Measurements from ENCODE around the gene PLCB4. TPM values are rescaled to one million over a fixed set of nuclear protein-coding genes. Genes with fewer than 3 reads are reported as not detected.

Gene PLCB4
- polyA plus RNA-seq, 1 experiment: 8.8 TPM

GRCh38 chr20:9424551-9424950 is 355.7 kb downstream of the PLCB4 start:
- no peak for DNase-seq (ENCODE audit: low read depth)
- POLR2A ChIA-PET: no interaction called here
- no peak for TF ChIP-seq CTCF (IDR thresholded peaks at IDR 0.05; ENCODE audit: insufficient read depth, low read depth, low read length)
- H3K36me3 ChIP-seq (ENCODE audit: control insufficient read depth, insufficient read depth, low read length): 0 out of 2 replicates have a peak, but pooled peaks cover 1% of the 10 kb centered on the region
- H3K27me3 ChIP-seq (ENCODE audit: control insufficient read depth, insufficient read depth, low read length): no peaks in the 10 kb centered on the region
- CTCF ChIA-PET: no interaction called here
- no peak overlapping the region for H3K4me3 ChIP-seq (ENCODE audit: low read depth, low read length)

- Histone ChIP-seq H3K4me3 (ENCODE audit: low read depth, low read length) (no peak overlapping the region), H3K27me3 (ENCODE audit: control insufficient read depth, insufficient read depth, low read length) (no peaks in the 10 kb centered on the region), H3K36me3 (ENCODE audit: control insufficient read depth, insufficient read depth, low read length) (0 out of 2 replicates have a peak, but pooled peaks cover 1% of the 10 kb centered on the region)
- POLR2A ChIA-PET: no interaction called here
- CTCF ChIA-PET: interaction anchor here (0.9 kb wide), 1 partner anchor 16 kb away, joined by 3 read pairs; no protein-coding TSS in a partner anchor
- no peak for TF ChIP-seq CTCF (IDR thresholded peaks at IDR 0.05; ENCODE audit: insufficient read depth, low read depth, low read length)
- DNase-seq (ENCODE audit: low read depth): peak; percentile 24
Measured at GRCh38 chr20:9427430-9428291, 358.8 kb downstream of the PLCB4 start.

- Histone ChIP-seq H3K4me3 (ENCODE audit: low read depth, low read length) (no peak overlapping the region), H3K27me3 (ENCODE audit: control insufficient read depth, insufficient read depth, low read length) (no peaks in the 10 kb centered on the region), H3K36me3 (ENCODE audit: control insufficient read depth, insufficient read depth, low read length) (peaks cover 3% of the 10 kb centered on the region; the same call in 1 of the 2 replicates)
- POLR2A ChIA-PET: no interaction called here
- CTCF ChIA-PET: interaction anchor here (0.9 kb wide), 1 partner anchor 15 kb away, joined by 3 read pairs; no protein-coding TSS in a partner anchor
- TF ChIP-seq CTCF (IDR thresholded peaks at IDR 0.05; ENCODE audit: insufficient read depth, low read depth, low read length): no peak
- no peak for DNase-seq (ENCODE audit: low read depth)
Measured at GRCh38 chr20:9428292-9428607, 359.4 kb downstream of the PLCB4 start.

- no peaks in the 10 kb centered on the region for H3K27me3 ChIP-seq (ENCODE audit: control insufficient read depth, insufficient read depth, low read length)
- TF ChIP-seq CTCF (IDR thresholded peaks at IDR 0.05; ENCODE audit: insufficient read depth, low read depth, low read length): no peak
- ChIA-PET POLR2A (no interaction called here), CTCF (interaction anchor here (1.6 to 2.0 kb wide), 2 partner anchors 29 to 169 kb away, joined by 3 to 6 read pairs; no protein-coding TSS in a partner anchor)
- H3K4me3 ChIP-seq (ENCODE audit: low read depth, low read length): no peak overlapping the region
- no peaks in the 10 kb centered on the region for H3K36me3 ChIP-seq (ENCODE audit: control insufficient read depth, insufficient read depth, low read length)
- no peak for DNase-seq (ENCODE audit: low read depth)
Measured at GRCh38 chr20:9439806-9440205, 370.9 kb downstream of the PLCB4 start.

- H3K36me3 ChIP-seq (ENCODE audit: control insufficient read depth, insufficient read depth, low read length): no peaks in the 10 kb centered on the region
- POLR2A ChIA-PET: no interaction called here
- H3K4me3 ChIP-seq (ENCODE audit: low read depth, low read length): no peak overlapping the region
- no peak for TF ChIP-seq CTCF (IDR thresholded peaks at IDR 0.05; ENCODE audit: insufficient read depth, low read depth, low read length)
- CTCF ChIA-PET: interaction anchor here (2.0 kb wide), 1 partner anchor 168 kb away, joined by 6 read pairs; no protein-coding TSS in a partner anchor
- no peak for DNase-seq (ENCODE audit: low read depth)
- no peaks in the 10 kb centered on the region for H3K27me3 ChIP-seq (ENCODE audit: control insufficient read depth, insufficient read depth, low read length)
Measured at GRCh38 chr20:9440892-9441291, 372.0 kb downstream of the PLCB4 start.

Data from BJ (cell line).